Neural cell (in vitro differentiated cells): ENCODE measurements around the gene SHC2. TPM values are rescaled to one million over a fixed set of nuclear protein-coding genes. Genes with fewer than 3 reads are reported as not detected.

Source experiments
- H2AFZ ChIP-seq: fragments of 200-600, 300-800 bp; sonication (generic), shearing (Covaris generic); 2 replicates; pipeline ENCODE4 v1.6.0; 2014; ENCODE audit warnings: low read depth, mild to moderate bottlenecking, antibody characterized with exemption, low read length, moderate library complexity
- H3F3A ChIP-seq: fragments of 200-600 bp; shearing (Covaris generic); 2 replicates; pipeline ENCODE4 v1.6.1; 2016; ENCODE audit warnings: mild to moderate bottlenecking, moderate library complexity, mixed read lengths, antibody characterized with exemption, low read length; ENCODE audit not compliant: insufficient read depth, poor library complexity, severe bottlenecking
- H3K27ac ChIP-seq: fragments of 200-600, 300-800 bp; sonication (generic), shearing (Covaris generic); 2 replicates; pipeline ENCODE4 v1.5.1; 2014; ENCODE audit warnings: mild to moderate bottlenecking, low read length, moderate library complexity
- H3K27me3 ChIP-seq: fragments of 300-800, 200-600 bp; sonication (generic), shearing (Covaris generic); 2 replicates; pipeline ENCODE4 v1.6.0; 2014; ENCODE audit warnings: mild to moderate bottlenecking, low read depth, low read length, moderate library complexity; ENCODE audit not compliant: insufficient read depth
- H3K36me3 ChIP-seq: fragments of 300-800, 200-600 bp; sonication (generic), shearing (Covaris generic); 2 replicates; pipeline ENCODE4 v1.5.1; 2014; ENCODE audit warnings: mild to moderate bottlenecking, antibody characterized with exemption, low read length, moderate library complexity; ENCODE audit not compliant: insufficient read depth
- H3K4me2 ChIP-seq: fragments of 300-800, 200-600 bp; sonication (generic), shearing (Covaris generic); 2 replicates; pipeline ENCODE4 v1.6.0; 2014; ENCODE audit warnings: mild to moderate bottlenecking, low read length
- H3K4me3 ChIP-seq: fragments of 300-800, 200-600 bp; sonication (generic), shearing (Covaris generic); 2 replicates; pipeline ENCODE4 v1.5.1; 2014; ENCODE audit warnings: mild to moderate bottlenecking, low read length, moderate library complexity
- H3K79me2 ChIP-seq: fragments of 200-600 bp; shearing (Covaris generic); replicated peaks from 2 replicates; pipeline ENCODE4 v1.6.0; 2014; ENCODE audit warnings: mild to moderate bottlenecking, low read length, moderate library complexity; ENCODE audit not compliant: insufficient read depth
- H3K9ac ChIP-seq: fragments of 300-800, 200-600 bp; sonication (generic), shearing (Covaris generic); 2 replicates; pipeline ENCODE4 v1.6.1; 2016; ENCODE audit warnings: mild to moderate bottlenecking, low read length, mixed read lengths
- H3K9me2 ChIP-seq: fragments of 200-600 bp; shearing (Covaris generic); 2 replicates; pipeline ENCODE4 v1.6.1; 2016; ENCODE audit warnings: mild to moderate bottlenecking, low read length, mixed read lengths; ENCODE audit not compliant: insufficient read depth
- H3K9me3 ChIP-seq: fragments of 200-600, 300-800 bp; sonication (generic), shearing (Covaris generic); 2 replicates; pipeline ENCODE4 v1.6.1; 2016; ENCODE audit warnings: mild to moderate bottlenecking, mixed run types, low read length, moderate library complexity, mixed read lengths
- H4K20me1 ChIP-seq: fragments of 200-600 bp; shearing (Covaris generic); 2 replicates; pipeline ENCODE4 v1.6.1; 2016; ENCODE audit warnings: mild to moderate bottlenecking, mixed run types; ENCODE audit not compliant: insufficient read depth
- EP300 ChIP-seq: fragments of 450-650 bp; conservative IDR thresholded peaks from 2 replicates; pipeline ENCODE4 v1.6.1; 2014; ENCODE audit warnings: antibody characterized with exemption, mild to moderate bottlenecking, moderate library complexity; ENCODE audit not compliant: poor library complexity, severe bottlenecking
- EZH2 ChIP-seq: fragments of 200-600, 300-800 bp; shearing (Covaris generic), sonication (generic); IDR thresholded peaks from 2 replicates; pipeline ENCODE4 v1.6.1; 2014; ENCODE audit warnings: antibody characterized with exemption, low read length, borderline replicate concordance, mild to moderate bottlenecking; ENCODE audit not compliant: insufficient read depth, poor library complexity, severe bottlenecking
- MXI1 ChIP-seq: fragments of 450-650 bp; conservative IDR thresholded peaks from 2 replicates; pipeline ENCODE4 v1.6.1; 2014; ENCODE audit warnings: antibody characterized with exemption, mild to moderate bottlenecking; ENCODE audit not compliant: poor library complexity, severe bottlenecking
- POLR2AphosphoS5 ChIP-seq: IDR thresholded peaks from 2 replicates; pipeline ENCODE4 v1.6.1; 2012
- RAD21 ChIP-seq: fragments of 450-650 bp; conservative IDR thresholded peaks from 2 replicates; pipeline ENCODE4 v1.6.1; 2014; ENCODE audit warnings: antibody characterized with exemption, mild to moderate bottlenecking, moderate library complexity
- SMC3 ChIP-seq: fragments of 450-650 bp; conservative IDR thresholded peaks from 2 replicates; pipeline ENCODE4 v1.6.1; 2014; ENCODE audit warnings: antibody characterized with exemption, mild to moderate bottlenecking, moderate library complexity; ENCODE audit not compliant: poor library complexity
- TAF1 ChIP-seq: IDR thresholded peaks from 2 replicates; pipeline ENCODE4 v1.6.1; 2012; ENCODE audit warnings: low read depth
- polyA plus RNA-seq: library from polyadenylated mRNA; depleted of rRNA; stranded (reverse); fragments of >200 nt; gene quantifications from 2 replicates; pipeline ENCODE4 v1.2.3, GENCODE V29; 2014
- TF ChIP-seq, protein P1 (sequence below): fragments of 450-650 bp; IDR thresholded peaks from 2 replicates; pipeline ENCODE4 v1.5.1; 2014; ENCODE audit warnings: antibody characterized with exemption, mild to moderate bottlenecking, moderate library complexity; ENCODE audit not compliant: poor library complexity, severe bottlenecking
- TF ChIP-seq, protein P2 (sequence below): IDR thresholded peaks from 2 replicates; pipeline ENCODE4 v1.6.1; 2012; ENCODE audit warnings: borderline replicate concordance

The SHC2 gene
- polyA plus RNA-seq, 1 donor from 2014 or later, result 75.8 TPM

DNA sequence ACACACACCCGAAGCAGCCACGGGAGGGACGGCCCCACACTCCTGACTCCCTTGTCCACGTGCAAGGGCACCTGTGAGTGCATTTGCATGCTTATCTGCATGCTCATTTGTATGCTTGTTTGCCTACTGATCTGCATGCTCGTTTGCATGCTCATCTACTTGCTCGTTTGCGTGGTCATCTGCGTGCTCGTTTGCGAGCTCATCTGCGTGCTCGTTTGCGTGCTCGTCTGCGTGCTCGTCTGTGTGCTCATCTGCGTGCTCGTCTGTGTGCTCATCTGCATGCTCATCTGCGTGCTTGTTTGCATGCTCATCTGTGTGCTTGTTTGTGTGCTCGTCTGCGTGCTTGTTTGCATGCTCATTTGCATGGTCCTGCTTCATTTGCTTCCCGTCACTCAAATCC is 23.8 kb downstream of the SHC2 start (continued):
- no peak for TF ChIP-seq MXI1

DNA sequence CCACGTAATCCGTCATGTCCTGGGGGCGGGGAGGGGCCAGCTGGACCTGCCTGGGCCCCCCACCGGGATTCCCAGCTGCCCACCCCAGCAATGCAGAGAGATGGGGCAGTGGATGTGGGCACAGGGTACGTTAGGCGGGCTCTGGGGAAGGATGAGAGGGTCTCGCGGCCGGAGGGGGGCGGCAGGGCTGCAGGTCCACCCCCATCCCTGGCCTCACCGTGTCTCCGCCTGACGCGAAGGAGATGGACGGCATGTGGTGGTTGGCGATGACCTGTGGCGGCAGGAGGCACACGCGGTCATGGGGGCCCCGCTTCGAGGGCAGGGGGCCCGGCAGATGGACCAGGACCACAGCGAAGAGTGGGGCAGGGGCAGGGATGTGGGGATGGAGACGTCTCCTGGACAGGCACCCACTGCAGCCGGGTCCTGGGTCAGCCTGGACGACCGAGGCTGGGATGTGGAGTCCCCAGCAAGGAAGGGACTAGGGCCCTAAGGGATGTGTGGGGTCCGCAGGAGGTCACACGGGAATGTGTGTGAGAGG is 24.4 kb downstream of the SHC2 start:
- no peaks in the 10 kb centered on the region for H3K79me2 ChIP-seq
- no peak overlapping the region for H2AFZ ChIP-seq
- no peak for TF ChIP-seq POLR2AphosphoS5
- TF ChIP-seq, protein P1, sequence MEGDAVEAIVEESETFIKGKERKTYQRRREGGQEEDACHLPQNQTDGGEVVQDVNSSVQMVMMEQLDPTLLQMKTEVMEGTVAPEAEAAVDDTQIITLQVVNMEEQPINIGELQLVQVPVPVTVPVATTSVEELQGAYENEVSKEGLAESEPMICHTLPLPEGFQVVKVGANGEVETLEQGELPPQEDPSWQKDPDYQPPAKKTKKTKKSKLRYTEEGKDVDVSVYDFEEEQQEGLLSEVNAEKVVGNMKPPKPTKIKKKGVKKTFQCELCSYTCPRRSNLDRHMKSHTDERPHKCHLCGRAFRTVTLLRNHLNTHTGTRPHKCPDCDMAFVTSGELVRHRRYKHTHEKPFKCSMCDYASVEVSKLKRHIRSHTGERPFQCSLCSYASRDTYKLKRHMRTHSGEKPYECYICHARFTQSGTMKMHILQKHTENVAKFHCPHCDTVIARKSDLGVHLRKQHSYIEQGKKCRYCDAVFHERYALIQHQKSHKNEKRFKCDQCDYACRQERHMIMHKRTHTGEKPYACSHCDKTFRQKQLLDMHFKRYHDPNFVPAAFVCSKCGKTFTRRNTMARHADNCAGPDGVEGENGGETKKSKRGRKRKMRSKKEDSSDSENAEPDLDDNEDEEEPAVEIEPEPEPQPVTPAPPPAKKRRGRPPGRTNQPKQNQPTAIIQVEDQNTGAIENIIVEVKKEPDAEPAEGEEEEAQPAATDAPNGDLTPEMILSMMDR, result no peak
- TF ChIP-seq MXI1, result no peak
- no peak for TF ChIP-seq EP300
- TF ChIP-seq RAD21, result no peak
- TF ChIP-seq SMC3, result no peak
- TF ChIP-seq TAF1, result no peak
- TF ChIP-seq, protein P2, sequence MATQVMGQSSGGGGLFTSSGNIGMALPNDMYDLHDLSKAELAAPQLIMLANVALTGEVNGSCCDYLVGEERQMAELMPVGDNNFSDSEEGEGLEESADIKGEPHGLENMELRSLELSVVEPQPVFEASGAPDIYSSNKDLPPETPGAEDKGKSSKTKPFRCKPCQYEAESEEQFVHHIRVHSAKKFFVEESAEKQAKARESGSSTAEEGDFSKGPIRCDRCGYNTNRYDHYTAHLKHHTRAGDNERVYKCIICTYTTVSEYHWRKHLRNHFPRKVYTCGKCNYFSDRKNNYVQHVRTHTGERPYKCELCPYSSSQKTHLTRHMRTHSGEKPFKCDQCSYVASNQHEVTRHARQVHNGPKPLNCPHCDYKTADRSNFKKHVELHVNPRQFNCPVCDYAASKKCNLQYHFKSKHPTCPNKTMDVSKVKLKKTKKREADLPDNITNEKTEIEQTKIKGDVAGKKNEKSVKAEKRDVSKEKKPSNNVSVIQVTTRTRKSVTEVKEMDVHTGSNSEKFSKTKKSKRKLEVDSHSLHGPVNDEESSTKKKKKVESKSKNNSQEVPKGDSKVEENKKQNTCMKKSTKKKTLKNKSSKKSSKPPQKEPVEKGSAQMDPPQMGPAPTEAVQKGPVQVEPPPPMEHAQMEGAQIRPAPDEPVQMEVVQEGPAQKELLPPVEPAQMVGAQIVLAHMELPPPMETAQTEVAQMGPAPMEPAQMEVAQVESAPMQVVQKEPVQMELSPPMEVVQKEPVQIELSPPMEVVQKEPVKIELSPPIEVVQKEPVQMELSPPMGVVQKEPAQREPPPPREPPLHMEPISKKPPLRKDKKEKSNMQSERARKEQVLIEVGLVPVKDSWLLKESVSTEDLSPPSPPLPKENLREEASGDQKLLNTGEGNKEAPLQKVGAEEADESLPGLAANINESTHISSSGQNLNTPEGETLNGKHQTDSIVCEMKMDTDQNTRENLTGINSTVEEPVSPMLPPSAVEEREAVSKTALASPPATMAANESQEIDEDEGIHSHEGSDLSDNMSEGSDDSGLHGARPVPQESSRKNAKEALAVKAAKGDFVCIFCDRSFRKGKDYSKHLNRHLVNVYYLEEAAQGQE, result no peak
- H3K4me2 ChIP-seq, result no peak overlapping the region
- no peak overlapping the region for H3K4me3 ChIP-seq
- H3K9me3 ChIP-seq, result no peaks in the 10 kb centered on the region
- H3K27ac ChIP-seq, result no peak overlapping the region
- H3K36me3 ChIP-seq, result peaks cover 6% of the 10 kb centered on the region
- H3K27me3 ChIP-seq, result no peaks in the 10 kb centered on the region
- H3F3A ChIP-seq, result no peaks in the 10 kb centered on the region
- H3K9me2 ChIP-seq, result no peaks in the 10 kb centered on the region
- H3K9ac ChIP-seq, result no peak overlapping the region
- no peaks in the 10 kb centered on the region for H4K20me1 ChIP-seq

DNA sequence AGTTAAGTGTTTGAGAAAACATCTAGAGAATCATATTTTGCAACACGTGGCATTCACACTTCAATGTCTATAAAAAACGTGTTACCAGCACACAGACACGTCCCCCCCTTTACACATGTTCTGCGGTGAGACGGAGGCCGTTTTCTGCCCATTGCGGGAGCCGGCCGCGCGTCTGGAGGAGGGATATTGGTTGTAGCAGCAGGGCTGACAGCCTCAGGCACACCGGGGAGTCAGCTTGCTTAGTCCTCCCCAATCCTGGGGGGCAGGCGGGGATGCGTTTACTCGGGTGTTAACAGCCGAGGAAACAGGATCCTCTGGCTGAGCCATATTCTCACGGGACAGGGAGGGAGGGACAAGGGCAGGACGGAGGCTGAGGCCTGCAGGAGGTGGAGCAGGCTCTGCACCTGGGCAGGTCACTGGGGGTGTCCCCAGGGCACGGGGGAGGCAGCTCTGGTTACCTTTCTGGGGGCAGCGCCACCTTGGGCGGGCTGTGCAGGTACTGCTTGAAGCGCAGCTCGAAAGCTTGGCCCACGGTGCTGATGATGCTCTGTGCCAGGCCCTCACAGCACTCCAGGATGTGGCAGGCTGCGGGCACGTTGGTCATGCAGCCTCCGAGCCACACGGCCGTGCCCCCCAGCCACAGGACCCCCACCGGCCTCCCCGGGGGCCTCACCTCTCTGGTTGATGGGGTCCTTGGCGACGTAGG is 25.0 kb downstream of the SHC2 start:
- no peaks in the 10 kb centered on the region for H4K20me1 ChIP-seq
- no peaks in the 10 kb centered on the region for H3K27me3 ChIP-seq
- no peaks in the 10 kb centered on the region for H3F3A ChIP-seq
- H3K4me2 ChIP-seq, result no peak overlapping the region
- H3K27ac ChIP-seq, result no peak overlapping the region
- H3K79me2 ChIP-seq, result no peaks in the 10 kb centered on the region
- H3K9me2 ChIP-seq, result no peaks in the 10 kb centered on the region
- no peak overlapping the region for H3K9ac ChIP-seq
- H3K9me3 ChIP-seq, result no peaks in the 10 kb centered on the region
- TF ChIP-seq, protein P2, result no peak
- TF ChIP-seq POLR2AphosphoS5, result no peak
- TF ChIP-seq, protein P1, result no peak
- TF ChIP-seq EP300, result no peak
- TF ChIP-seq EZH2, result no peak
- no peak for TF ChIP-seq TAF1
- no peak for TF ChIP-seq SMC3
- TF ChIP-seq MXI1, result no peak
- TF ChIP-seq RAD21, result no peak
- H3K4me3 ChIP-seq, result no peak overlapping the region
- H3K36me3 ChIP-seq, result peaks cover 6% of the 10 kb centered on the region
- no peak overlapping the region for H2AFZ ChIP-seq
